GM04504 (cell line): ENCODE results near the gene DNAJC2.

ENCODE experiments used
- DNase-seq: peaks from one replicate; pipeline ENCODE4 v3.0.0-alpha.2; 2012; ENCODE audit warnings: low read depth

The DNAJC2 gene

GRCh38 chr7:103344453-103345149 lies at the start of gene DNAJC2:
DNAJC2 (minus strand) TSS chr7:103344767; CDS start chr7:103344622, 145 bp downstream.
- DNase-seq, result peak; percentile 83

- no peak for DNase-seq
These were observed 47.4 kb upstream of the DNAJC2 start for GRCh38 chr7:103391976-103392375.

- DNase-seq, result no peak
These were observed 46.6 kb upstream of the DNAJC2 start for GRCh38 chr7:103391150-103391549.

- no peak for DNase-seq
These were observed 44.7 kb upstream of the DNAJC2 start for GRCh38 chr7:103389263-103389662.

GRCh38 chr7:103388469-103389140 lies 44.0 kb upstream of the DNAJC2 start:
- DNase-seq, result no peak

GRCh38 chr7:103387242-103387641 lies 42.7 kb upstream of the DNAJC2 start:
- no peak for DNase-seq

- no peak for DNase-seq
These were observed 37.5 kb upstream of the DNAJC2 start for GRCh38 chr7:103382032-103382402.

GRCh38 chr7:103381280-103382031 lies 36.9 kb upstream of the DNAJC2 start:
- no peak for DNase-seq

- DNase-seq, result no peak
These were observed 36.0 kb upstream of the DNAJC2 start for GRCh38 chr7:103380395-103381191.

- no peak for DNase-seq
These were observed 34.9 kb upstream of the DNAJC2 start for GRCh38 chr7:103379270-103379975.

GRCh38 chr7:103373866-103374643 lies 29.5 kb upstream of the DNAJC2 start:
- DNase-seq, result no peak

GRCh38 chr7:103369432-103369831 lies 24.9 kb upstream of the DNAJC2 start:
- DNase-seq, result no peak

GRCh38 chr7:103349805-103350204 lies 5.2 kb upstream of the DNAJC2 start:
- DNase-seq, result no peak

GRCh38 chr7:103348959-103349358 lies 4.4 kb upstream of the DNAJC2 start:
- DNase-seq, result no peak

- DNase-seq, result no peak
These were observed 3.9 kb upstream of the DNAJC2 start for GRCh38 chr7:103348452-103348851.

GRCh38 chr7:103347507-103348267 lies 3.1 kb upstream of the DNAJC2 start, which contains the start of gene PSMC2:
PSMC2 (plus strand) TSS chr7:103347643; CDS start chr7:103347712, 69 bp downstream.
- DNase-seq, result peak; percentile 82

- DNase-seq, result no peak
These were observed 1.8 kb upstream of the DNAJC2 start for GRCh38 chr7:103346396-103346795.

GRCh38 chr7:103343758-103344452 lies 662 bp downstream of the DNAJC2 start:
- peak; percentile 6 for DNase-seq

- DNase-seq, result no peak
These were observed 1.2 kb downstream of the DNAJC2 start for GRCh38 chr7:103343332-103343731.
